ENCODE measurements around the gene CSHL1.
A peak's percentile ranks its signal among the peaks of the same experiment; 100 is the strongest.

CSHL1 gene

GRCh38 chr17:63934183-63935112, 23.4 kb upstream of the CSHL1 start:
- Mint-ChIP-seq H3K27me3 (no peaks in the 10 kb centered on the region), H3K9me3 (no peaks in the 10 kb centered on the region), H3K4me3 (no peak overlapping the region), H3K27ac (ENCODE audit: low read depth) (peak overlapping the region; percentile 38), H3K36me3 (ENCODE audit: insufficient read depth) (peaks cover 3% of the 10 kb centered on the region), H3K4me1 (peaks cover 34% of the 10 kb centered on the region)
- no peak for DNase-seq (ENCODE audit: low spot score in 2 of 2)
- no peak for ATAC-seq (replicated peaks; ENCODE audit: extremely low read depth, poor library complexity, severe bottlenecking)

GRCh38 chr17:63933598-63933997, 22.5 kb upstream of the CSHL1 start:
- no peak overlapping the region for H3K4me3 Mint-ChIP-seq
- peak overlapping the region; percentile 38 for H3K27ac Mint-ChIP-seq (ENCODE audit: low read depth)
- no peaks in the 10 kb centered on the region for H3K27me3 Mint-ChIP-seq

GRCh38 chr17:63932721-63933120, 21.7 kb upstream of the CSHL1 start:
- Mint-ChIP-seq H3K4me1 (peaks cover 22% of the 10 kb centered on the region), H3K4me3 (peak overlapping the region; percentile 79), H3K27ac (ENCODE audit: low read depth) (peak overlapping the region; percentile 73)

More at GRCh38 chr17:63933598-63933997, 22.5 kb upstream of the CSHL1 start:
- peaks cover 26% of the 10 kb centered on the region for H3K4me1 Mint-ChIP-seq
- ATAC-seq (replicated peaks; ENCODE audit: extremely low read depth, poor library complexity, severe bottlenecking) = no peak
- H3K9me3 Mint-ChIP-seq = no peaks in the 10 kb centered on the region
- H3K36me3 Mint-ChIP-seq (ENCODE audit: insufficient read depth) = peaks cover 3% of the 10 kb centered on the region
- no peak for DNase-seq (ENCODE audit: low spot score in 2 of 2)

DNA sequence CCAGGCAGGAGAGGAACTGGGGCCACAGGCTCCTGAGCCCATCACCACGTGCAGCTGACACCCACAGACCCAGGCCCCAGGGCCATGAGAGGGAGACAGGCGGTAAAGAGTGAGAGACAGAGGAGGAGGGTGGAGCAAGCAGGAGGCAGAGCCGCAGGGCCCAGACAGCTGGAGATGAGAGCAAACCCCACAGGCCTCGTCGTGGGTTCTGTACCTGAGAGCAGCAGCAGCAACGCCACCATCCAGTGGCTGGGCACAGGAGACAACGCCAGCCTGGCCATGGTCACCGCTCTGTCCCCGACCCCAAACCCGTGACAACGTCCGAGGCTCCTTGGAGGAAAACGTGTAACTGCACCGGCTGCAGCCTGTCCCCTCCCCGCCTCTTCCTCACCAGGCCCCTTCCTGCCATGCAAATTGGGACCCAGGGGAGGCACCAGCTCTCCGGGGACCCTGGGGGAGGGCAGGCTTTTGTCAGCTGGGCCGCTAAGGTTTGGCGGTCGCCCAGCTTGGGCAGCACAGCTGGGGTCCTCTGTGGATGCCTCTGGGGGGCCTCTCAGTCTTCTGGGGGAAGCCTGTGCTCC, 21.0 kb upstream of the CSHL1 start, which contains the start of gene CD79B:
TSS of gene CD79B (minus strand) at position 351 of the 581 bp plus-strand sequence. CDS start at position 281, 70 bp downstream.
- Mint-ChIP-seq H3K27me3 (no peaks in the 10 kb centered on the region), H3K4me3 (peak within 1 kb of the TSS; percentile 79), H3K36me3 (ENCODE audit: insufficient read depth) (peaks cover 1% of the 10 kb centered on the region), H3K4me1 (peaks cover 22% of the 10 kb centered on the region), H3K9me3 (no peaks in the 10 kb centered on the region), H3K27ac (ENCODE audit: low read depth) (peak within 1 kb of the TSS; percentile 73)
- peak; percentile 75 for ATAC-seq (replicated peaks; ENCODE audit: extremely low read depth, poor library complexity, severe bottlenecking)
- DNase-seq (ENCODE audit: low spot score in 2 of 2) = no peak

More at GRCh38 chr17:63932721-63933120, 21.7 kb upstream of the CSHL1 start:
- DNase-seq (ENCODE audit: low spot score in 2 of 2) = no peak
- H3K9me3 Mint-ChIP-seq = no peaks in the 10 kb centered on the region
- no peak for ATAC-seq (replicated peaks; ENCODE audit: extremely low read depth, poor library complexity, severe bottlenecking)
- H3K36me3 Mint-ChIP-seq (ENCODE audit: insufficient read depth) = peaks cover 1% of the 10 kb centered on the region
- H3K27me3 Mint-ChIP-seq = no peaks in the 10 kb centered on the region

DNA sequence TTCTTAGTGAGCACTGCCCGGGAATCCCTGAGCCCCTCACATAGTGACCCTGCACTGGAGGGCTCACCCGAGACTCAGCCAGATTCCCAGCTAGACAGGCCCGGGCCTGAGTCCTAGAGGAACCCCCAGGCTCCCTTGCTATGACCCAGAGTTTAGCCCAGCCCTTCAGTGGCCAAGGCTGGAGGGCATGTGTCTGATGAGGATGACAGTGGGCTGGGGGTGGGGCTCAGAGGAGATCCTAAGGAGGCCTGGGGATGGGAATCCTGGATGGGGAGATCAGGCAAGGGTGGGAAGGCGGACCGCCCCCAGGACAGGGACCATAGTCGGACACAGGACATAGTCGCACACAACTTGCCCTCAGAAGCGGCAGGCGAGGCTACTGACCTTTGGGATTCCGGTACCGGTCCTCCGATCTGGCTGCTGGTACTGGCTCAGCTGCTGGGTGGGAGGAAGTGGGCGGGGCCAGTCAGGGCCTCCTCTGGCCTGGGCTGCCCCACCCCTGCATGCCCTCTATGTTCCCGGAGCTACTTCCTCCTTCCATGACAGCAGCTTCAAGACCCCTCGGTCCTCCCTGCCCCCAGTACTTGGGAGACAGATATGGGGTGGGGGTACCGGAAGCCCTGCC, 20.0 kb upstream of the CSHL1 start:
- H3K9me3 Mint-ChIP-seq = no peaks in the 10 kb centered on the region

DNA sequence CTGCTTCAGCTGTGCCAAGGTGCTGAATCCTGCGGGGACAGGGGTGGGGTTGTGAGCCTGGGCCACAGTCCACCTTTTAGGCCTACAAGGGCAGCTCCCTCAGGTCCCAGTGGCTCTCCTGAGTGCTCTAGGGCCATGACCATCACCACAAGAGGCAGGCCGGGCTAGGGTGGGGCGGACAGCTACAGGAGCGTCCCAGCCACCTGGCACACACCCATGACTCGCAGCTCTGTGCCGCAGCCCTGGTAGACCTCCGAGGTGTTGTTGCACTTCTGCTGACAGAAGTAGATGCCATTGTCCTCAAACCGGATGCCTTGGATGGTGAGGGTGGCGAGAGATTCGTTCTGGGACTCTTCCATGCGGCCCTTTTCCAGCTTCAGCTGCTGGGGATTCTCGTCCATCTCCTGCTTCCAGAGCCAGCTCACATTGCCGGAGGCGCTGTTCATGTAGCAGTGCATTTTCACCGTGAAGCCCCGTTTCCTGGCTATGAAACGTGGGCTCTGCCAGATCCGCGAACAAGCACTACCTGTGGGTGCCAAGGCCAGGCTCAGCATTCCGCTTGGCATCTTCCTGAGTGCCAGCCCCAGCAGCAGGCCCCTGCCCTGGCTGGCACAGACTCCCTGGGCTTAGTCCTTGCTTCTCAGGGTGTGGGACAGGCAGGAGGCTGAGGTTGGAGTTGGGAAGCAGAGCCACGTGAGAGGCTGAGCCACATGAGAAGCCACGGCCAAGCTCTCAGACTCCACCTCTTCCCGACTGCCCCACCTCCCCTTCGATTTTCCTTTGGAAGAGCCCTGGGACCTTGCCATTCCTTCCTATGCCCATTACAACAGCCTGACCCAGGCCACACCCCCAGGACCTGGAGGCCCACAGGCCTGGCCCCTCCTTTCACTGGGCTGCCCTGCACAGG, 19.1 kb upstream of the CSHL1 start:
- Mint-ChIP-seq H3K4me3 (peak overlapping the region; percentile 79), H3K9me3 (no peaks in the 10 kb centered on the region), H3K4me1 (peaks cover 22% of the 10 kb centered on the region), H3K36me3 (ENCODE audit: insufficient read depth) (peaks cover 1% of the 10 kb centered on the region), H3K27me3 (no peaks in the 10 kb centered on the region), H3K27ac (ENCODE audit: low read depth) (peak overlapping the region; percentile 73)
- ATAC-seq (replicated peaks; ENCODE audit: extremely low read depth, poor library complexity, severe bottlenecking) = no peak
- no peak for DNase-seq (ENCODE audit: low spot score in 2 of 2)

More for the DNA sequence above, 20.0 kb upstream of the CSHL1 start:
- H3K36me3 Mint-ChIP-seq (ENCODE audit: insufficient read depth) = peaks cover 1% of the 10 kb centered on the region
- DNase-seq (ENCODE audit: low spot score in 2 of 2) = peak in 1 of 2 donors; percentile 22
- peaks cover 22% of the 10 kb centered on the region for H3K4me1 Mint-ChIP-seq
- peak overlapping the region; percentile 73 for H3K27ac Mint-ChIP-seq (ENCODE audit: low read depth)
- peak; percentile 74 for ATAC-seq (replicated peaks; ENCODE audit: extremely low read depth, poor library complexity, severe bottlenecking)
- H3K27me3 Mint-ChIP-seq = no peaks in the 10 kb centered on the region
- peak overlapping the region; percentile 79 for H3K4me3 Mint-ChIP-seq

GRCh38 chr17:63928966-63929695, 18.1 kb upstream of the CSHL1 start:
- ATAC-seq (replicated peaks; ENCODE audit: extremely low read depth, poor library complexity, severe bottlenecking) (no peak), DNase-seq (ENCODE audit: low spot score in 2 of 2) (no peak)
- no peaks in the 10 kb centered on the region for H3K9me3 Mint-ChIP-seq
- H3K27me3 Mint-ChIP-seq = no peaks in the 10 kb centered on the region
- peaks cover 1% of the 10 kb centered on the region for H3K36me3 Mint-ChIP-seq (ENCODE audit: insufficient read depth)
- H3K27ac Mint-ChIP-seq (ENCODE audit: low read depth) = no peak overlapping the region
- no peak overlapping the region for H3K4me3 Mint-ChIP-seq
- peaks cover 22% of the 10 kb centered on the region for H3K4me1 Mint-ChIP-seq

DNA sequence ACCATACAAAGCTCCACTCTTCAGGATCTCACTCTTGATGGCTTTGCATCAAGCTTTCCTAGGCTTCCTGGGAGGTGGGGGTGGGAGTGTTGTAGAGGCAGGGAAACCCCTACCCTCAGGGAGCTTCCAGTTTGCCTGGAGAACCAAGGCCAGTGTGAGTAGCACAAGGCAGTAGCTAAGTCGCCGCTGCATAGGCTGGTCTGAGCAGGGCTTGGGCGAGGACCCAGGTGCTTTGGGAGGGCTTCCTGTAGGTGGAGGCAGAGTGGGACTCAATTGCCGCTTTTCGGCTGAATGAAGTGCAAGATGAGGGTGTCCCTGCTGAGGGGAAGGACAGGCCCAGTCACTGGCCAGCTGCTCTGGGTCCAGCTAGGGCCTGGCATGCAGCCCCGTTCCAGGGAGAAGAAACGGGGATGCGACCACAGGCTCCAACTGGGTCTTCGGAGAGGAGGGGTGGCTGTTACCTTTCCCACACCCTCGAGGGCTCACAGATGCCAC, 17.2 kb upstream of the CSHL1 start:
- Mint-ChIP-seq H3K27ac (ENCODE audit: low read depth) (no peak overlapping the region), H3K4me1 (peaks cover 22% of the 10 kb centered on the region), H3K9me3 (no peaks in the 10 kb centered on the region), H3K27me3 (no peaks in the 10 kb centered on the region), H3K36me3 (ENCODE audit: insufficient read depth) (peaks cover 1% of the 10 kb centered on the region), H3K4me3 (no peak overlapping the region)
- ATAC-seq (replicated peaks; ENCODE audit: extremely low read depth, poor library complexity, severe bottlenecking) (no peak), DNase-seq (ENCODE audit: low spot score in 2 of 2) (no peak)

- Mint-ChIP-seq H3K36me3 (ENCODE audit: insufficient read depth) (no peaks in the 10 kb centered on the region), H3K27ac (ENCODE audit: low read depth) (no peak overlapping the region), H3K27me3 (no peaks in the 10 kb centered on the region), H3K4me1 (peaks cover 20% of the 10 kb centered on the region), H3K9me3 (no peaks in the 10 kb centered on the region), H3K4me3 (no peak overlapping the region)
- no peak for DNase-seq (ENCODE audit: low spot score in 2 of 2)
- no peak for ATAC-seq (replicated peaks; ENCODE audit: extremely low read depth, poor library complexity, severe bottlenecking)
Measured at GRCh38 chr17:63927464-63928171, 16.6 kb upstream of the CSHL1 start.

- DNase-seq (ENCODE audit: low spot score in 2 of 2) (no peak), ATAC-seq (replicated peaks; ENCODE audit: extremely low read depth, poor library complexity, severe bottlenecking) (no peak)
- Mint-ChIP-seq H3K4me3 (no peak overlapping the region), H3K36me3 (ENCODE audit: insufficient read depth) (no peaks in the 10 kb centered on the region), H3K27me3 (no peaks in the 10 kb centered on the region), H3K27ac (ENCODE audit: low read depth) (no peak overlapping the region), H3K4me1 (peaks cover 8% of the 10 kb centered on the region), H3K9me3 (no peaks in the 10 kb centered on the region)
Measured at GRCh38 chr17:63926164-63926563, 15.1 kb upstream of the CSHL1 start.

DNA sequence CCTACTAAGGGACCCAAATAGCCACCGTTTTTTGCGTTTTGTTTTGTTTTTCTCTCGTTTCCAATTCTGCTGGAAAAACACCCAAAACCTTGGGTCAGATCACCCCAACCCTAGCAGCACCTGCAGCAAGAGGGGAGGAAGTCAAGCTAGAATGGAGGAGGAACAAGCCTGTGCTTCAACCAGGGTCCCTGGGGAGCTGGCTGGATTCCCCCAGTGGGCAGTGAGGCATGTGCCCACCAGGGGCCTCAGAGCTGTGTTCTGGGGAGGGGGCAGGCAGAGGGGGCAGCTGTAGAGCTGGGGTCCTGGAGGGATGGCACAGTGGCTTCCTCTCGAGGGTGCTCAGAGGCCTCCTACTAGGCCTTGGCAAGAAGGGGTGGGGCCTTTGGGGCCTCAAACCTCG, 14.6 kb upstream of the CSHL1 start:
- ATAC-seq (replicated peaks; ENCODE audit: extremely low read depth, poor library complexity, severe bottlenecking) = no peak
- no peak overlapping the region for H3K27ac Mint-ChIP-seq (ENCODE audit: low read depth)
- H3K4me3 Mint-ChIP-seq = no peak overlapping the region

More for the DNA sequence above, 14.6 kb upstream of the CSHL1 start:
- DNase-seq (ENCODE audit: low spot score in 2 of 2) = no peak
- Mint-ChIP-seq H3K4me1 (peaks cover 2% of the 10 kb centered on the region), H3K36me3 (ENCODE audit: insufficient read depth) (no peaks in the 10 kb centered on the region), H3K27me3 (no peaks in the 10 kb centered on the region), H3K9me3 (no peaks in the 10 kb centered on the region)

Data from central memory CD8-positive, alpha-beta T cell (primary cell).